GM19328 (cell line): ENCODE measurements around the gene ITIH4.

Experiments
- ATAC-seq: cut with Tn5 transposase; IDR thresholded peaks from one replicate; pipeline ENCODE4 v1.9.1; 2021; ENCODE audit warnings: mild to moderate bottlenecking, moderate library complexity; ENCODE audit not compliant: unreplicated experiment

ITIH4 gene

GRCh38 chr3:52849656-52850055 lies 19.2 kb upstream of the ITIH4 start:
- ATAC-seq, result no peak

- no peak for ATAC-seq
Observed at GRCh38 chr3:52848617-52849016, 18.1 kb upstream of the ITIH4 start.

- ATAC-seq, result no peak
Observed at GRCh38 chr3:52847726-52848125, 17.3 kb upstream of the ITIH4 start.

GRCh38 chr3:52847241-52847640 lies 16.8 kb upstream of the ITIH4 start:
- no peak for ATAC-seq

GRCh38 chr3:52846432-52846965 lies 16.0 kb upstream of the ITIH4 start:
- no peak for ATAC-seq

- no peak for ATAC-seq
Observed at GRCh38 chr3:52845691-52846431, 15.4 kb upstream of the ITIH4 start.

GRCh38 chr3:52845157-52845556 lies 14.7 kb upstream of the ITIH4 start:
- no peak for ATAC-seq

- ATAC-seq, result no peak
Observed at GRCh38 chr3:52844290-52844975, 14.0 kb upstream of the ITIH4 start.

- ATAC-seq, result no peak
Observed at GRCh38 chr3:52843881-52844280, 13.4 kb upstream of the ITIH4 start.

- no peak for ATAC-seq
Observed at GRCh38 chr3:52843108-52843865, 12.8 kb upstream of the ITIH4 start.

GRCh38 chr3:52842424-52842823 lies 12.0 kb upstream of the ITIH4 start:
- ATAC-seq, result no peak

- ATAC-seq, result no peak
Observed at GRCh38 chr3:52841981-52842340, 11.5 kb upstream of the ITIH4 start.

- ATAC-seq, result no peak
Observed at GRCh38 chr3:52841211-52841980, 10.9 kb upstream of the ITIH4 start.

GRCh38 chr3:52839892-52840545 lies 9.5 kb upstream of the ITIH4 start:
- no peak for ATAC-seq

GRCh38 chr3:52839268-52839575 lies 8.8 kb upstream of the ITIH4 start:
- ATAC-seq, result no peak

- no peak for ATAC-seq
Observed at GRCh38 chr3:52838561-52839267, 8.2 kb upstream of the ITIH4 start.

GRCh38 chr3:52836986-52837385 lies 6.5 kb upstream of the ITIH4 start:
- ATAC-seq, result no peak

GRCh38 chr3:52836471-52836845 lies 6.0 kb upstream of the ITIH4 start:
- no peak for ATAC-seq

- no peak for ATAC-seq
Observed at GRCh38 chr3:52835766-52836470, 5.4 kb upstream of the ITIH4 start.
